ENCODE data around the gene RAB20.
A peak's percentile ranks its signal among the peaks of the same experiment; 100 is the strongest.

The RAB20 gene

DNA sequence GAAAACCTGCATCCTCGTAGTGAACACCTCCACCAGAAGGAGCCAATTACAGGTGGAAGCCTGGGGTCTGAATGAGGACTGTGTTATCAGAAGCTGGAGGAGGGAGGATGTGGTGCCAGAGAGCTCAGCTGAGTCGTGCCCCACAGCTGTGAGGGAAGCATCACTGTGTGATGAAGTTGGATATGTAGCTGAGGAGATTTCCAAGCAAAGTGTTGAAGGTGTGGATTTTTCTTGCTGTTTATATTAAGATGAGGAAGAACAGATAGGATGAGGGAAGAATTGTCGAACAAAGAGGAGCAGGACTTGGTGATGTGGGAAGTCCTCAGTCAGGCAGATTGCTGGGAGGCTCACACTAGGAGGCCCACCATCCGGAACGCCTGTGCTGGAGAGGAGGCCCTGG is 4.4 kb downstream of the RAB20 start:
- Histone ChIP-seq H3K27ac (replicated peaks; ENCODE audit: low read length) (no peak overlapping the region), H2AFZ (ENCODE audit: low read length) (no peak overlapping the region), H3K14ac (ENCODE audit: low read length) (no peak overlapping the region), H3K4ac (ENCODE audit: low read length) (no peak overlapping the region), H2AK5ac (ENCODE audit: low read depth, low read length) (no peak overlapping the region), H2BK5ac (ENCODE audit: low read length) (no peak overlapping the region), H3K36me3 (replicated peaks in 1 of 2; ENCODE audit: control insufficient read depth in 2 of 2, insufficient read depth in 2 of 2, low read length in 2 of 2) (no peaks in the 10 kb centered on the region), H3K23ac (ENCODE audit: low read depth, low read length, poor library complexity) (no peak overlapping the region), H4K8ac (ENCODE audit: low read depth, low read length) (no peak overlapping the region), H3K4me3 (ENCODE audit: low read length in 2 of 2) (no peak overlapping the region), H2BK120ac (ENCODE audit: low read depth, low read length) (no peak overlapping the region), H2BK15ac (ENCODE audit: low read length) (no peak overlapping the region), H3K18ac (ENCODE audit: low read length) (no peak overlapping the region), H2BK12ac (ENCODE audit: low read length) (no peak overlapping the region), H3K9ac (ENCODE audit: low read depth, low read length, poor library complexity) (no peak overlapping the region), H3K27me3 (ENCODE audit: control insufficient read depth in 3 of 3, insufficient read depth in 3 of 3, low read depth in 1 of 3, low read length in 3 of 3) (peaks cover 3 to 38% (median 24%) of the 10 kb centered on the region in 3 experiments), H4K91ac (ENCODE audit: low read depth, low read length, poor library complexity) (no peak overlapping the region), H3K79me1 (ENCODE audit: low read depth, low read length) (no peaks in the 10 kb centered on the region), H3K9me3 (replicated peaks in 1 of 2; ENCODE audit: control insufficient read depth in 2 of 2, insufficient read depth in 1 of 2, low read depth in 1 of 2, low read length in 2 of 2) (no peaks in the 10 kb centered on the region), H3K4me2 (ENCODE audit: insufficient read depth, low read length, poor library complexity, severe bottlenecking) (no peak overlapping the region), H3K4me1 (ENCODE audit: control insufficient read depth in 2 of 2, insufficient read depth in 1 of 2, low read depth in 1 of 2, low read length in 2 of 2) (peaks cover 3 to 6% of the 10 kb centered on the region in 2 donors)
- no peak for DNase-seq (ENCODE audit: low spot score)
- no CpG with 5 or more reads among the region's 5 CpGs for WGBS, 2 donors (ENCODE audit: extremely low coverage in 2 of 2, insufficient read length in 2 of 2, insufficient replicate concordance in 1 of 2)

DNA sequence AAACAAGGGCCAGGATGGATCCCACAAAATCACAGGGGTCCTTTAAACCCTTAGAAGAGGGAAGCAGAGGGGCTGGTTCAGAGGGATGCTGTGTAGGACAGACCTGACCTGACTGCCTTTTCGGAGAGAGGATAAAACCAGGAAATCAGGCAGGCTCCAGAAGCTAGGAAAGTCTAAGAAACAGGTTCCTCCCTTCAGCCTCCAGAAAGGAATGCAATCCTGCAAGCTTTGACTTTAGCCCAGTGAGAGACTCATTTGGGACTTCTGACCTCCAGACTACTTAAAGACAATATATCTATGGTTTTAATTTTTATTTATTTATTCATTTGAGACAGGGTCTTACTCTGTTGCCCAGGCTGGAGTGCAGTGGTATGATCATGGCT is 5.3 kb downstream of the RAB20 start:
- Histone ChIP-seq H3K4me1 (ENCODE audit: control insufficient read depth in 2 of 2, insufficient read depth in 1 of 2, low read depth in 1 of 2, low read length in 2 of 2) (peaks cover 3 to 5% of the 10 kb centered on the region in 2 donors), H3K36me3 (replicated peaks in 1 of 2; ENCODE audit: control insufficient read depth in 2 of 2, insufficient read depth in 2 of 2, low read length in 2 of 2) (no peaks in the 10 kb centered on the region), H2BK5ac (ENCODE audit: low read length) (no peak overlapping the region), H2AFZ (ENCODE audit: low read length) (no peak overlapping the region), H3K14ac (ENCODE audit: low read length) (no peak overlapping the region), H3K4me2 (ENCODE audit: insufficient read depth, low read length, poor library complexity, severe bottlenecking) (no peak overlapping the region), H3K79me1 (ENCODE audit: low read depth, low read length) (no peaks in the 10 kb centered on the region), H3K4ac (ENCODE audit: low read length) (no peak overlapping the region), H2BK15ac (ENCODE audit: low read length) (no peak overlapping the region), H4K8ac (ENCODE audit: low read depth, low read length) (no peak overlapping the region), H3K18ac (ENCODE audit: low read length) (no peak overlapping the region), H3K4me3 (ENCODE audit: low read length in 2 of 2) (no peak overlapping the region), H2BK120ac (ENCODE audit: low read depth, low read length) (no peak overlapping the region), H2AK5ac (ENCODE audit: low read depth, low read length) (no peak overlapping the region), H3K9ac (ENCODE audit: low read depth, low read length, poor library complexity) (no peak overlapping the region), H2BK12ac (ENCODE audit: low read length) (no peak overlapping the region), H4K91ac (ENCODE audit: low read depth, low read length, poor library complexity) (no peak overlapping the region), H3K27me3 (ENCODE audit: control insufficient read depth in 3 of 3, insufficient read depth in 3 of 3, low read depth in 1 of 3, low read length in 3 of 3) (peaks cover 3 to 32% (median 17%) of the 10 kb centered on the region in 3 experiments), H3K23ac (ENCODE audit: low read depth, low read length, poor library complexity) (no peak overlapping the region), H3K9me3 (replicated peaks in 1 of 2; ENCODE audit: control insufficient read depth in 2 of 2, insufficient read depth in 1 of 2, low read depth in 1 of 2, low read length in 2 of 2) (no peaks in the 10 kb centered on the region), H3K27ac (replicated peaks; ENCODE audit: low read length) (no peak overlapping the region)
- no CpG with 5 or more reads among the region's 1 CpG for WGBS, 2 donors (ENCODE audit: extremely low coverage in 2 of 2, insufficient read length in 2 of 2, insufficient replicate concordance in 1 of 2)
- DNase-seq (ENCODE audit: low spot score) = no peak

DNA sequence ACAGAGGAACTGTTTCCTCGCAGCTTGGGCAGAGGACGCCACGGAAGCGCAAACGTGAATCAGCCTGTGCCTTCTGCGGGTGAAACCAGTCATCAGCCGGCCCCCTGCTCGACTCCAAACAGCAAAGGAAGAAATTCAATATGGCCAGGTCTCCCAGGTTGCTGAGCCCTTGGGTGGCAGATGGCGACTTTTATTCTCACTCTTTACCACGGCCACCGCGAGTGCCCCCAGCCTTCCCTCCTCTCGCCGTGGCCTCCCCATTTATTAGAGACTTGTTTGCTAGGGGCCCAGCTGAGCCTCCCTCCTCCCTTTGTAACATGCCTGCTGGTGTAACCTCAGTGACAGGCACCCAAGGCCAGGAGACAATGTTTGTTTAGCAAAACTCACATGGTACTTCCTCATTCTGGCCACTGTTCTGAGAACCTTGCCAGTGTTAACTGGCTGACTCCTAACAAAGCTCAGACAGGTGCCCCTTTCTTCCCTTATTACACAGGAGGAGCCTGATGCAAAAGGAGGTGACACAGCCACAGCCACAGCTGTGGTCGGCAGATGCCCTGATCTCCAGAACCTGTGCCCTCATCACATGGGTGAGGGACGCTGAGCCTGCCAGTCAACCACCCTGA is 5.8 kb downstream of the RAB20 start:
- Histone ChIP-seq H3K23ac (ENCODE audit: low read depth, low read length, poor library complexity) (no peak overlapping the region), H3K9me3 (replicated peaks in 1 of 2; ENCODE audit: control insufficient read depth in 2 of 2, insufficient read depth in 1 of 2, low read depth in 1 of 2, low read length in 2 of 2) (no peaks in the 10 kb centered on the region), H3K27ac (replicated peaks; ENCODE audit: low read length) (no peak overlapping the region), H3K4ac (ENCODE audit: low read length) (no peak overlapping the region), H3K14ac (ENCODE audit: low read length) (peak overlapping the region; percentile 14), H4K91ac (ENCODE audit: low read depth, low read length, poor library complexity) (no peak overlapping the region), H3K36me3 (replicated peaks in 1 of 2; ENCODE audit: control insufficient read depth in 2 of 2, insufficient read depth in 2 of 2, low read length in 2 of 2) (no peaks in the 10 kb centered on the region), H2BK5ac (ENCODE audit: low read length) (peak overlapping the region; percentile 8), H3K79me1 (ENCODE audit: low read depth, low read length) (no peaks in the 10 kb centered on the region), H4K8ac (ENCODE audit: low read depth, low read length) (no peak overlapping the region), H2BK12ac (ENCODE audit: low read length) (no peak overlapping the region), H3K27me3 (ENCODE audit: control insufficient read depth in 3 of 3, insufficient read depth in 3 of 3, low read depth in 1 of 3, low read length in 3 of 3) (peaks cover under 1 to 27% (median 12%) of the 10 kb centered on the region in 3 experiments), H3K4me3 (ENCODE audit: low read length in 2 of 2) (no peak overlapping the region), H2BK15ac (ENCODE audit: low read length) (peak overlapping the region; percentile 16), H2AFZ (ENCODE audit: low read length) (no peak overlapping the region), H3K9ac (ENCODE audit: low read depth, low read length, poor library complexity) (no peak overlapping the region), H3K4me2 (ENCODE audit: insufficient read depth, low read length, poor library complexity, severe bottlenecking) (no peak overlapping the region), H3K4me1 (ENCODE audit: control insufficient read depth in 2 of 2, insufficient read depth in 1 of 2, low read depth in 1 of 2, low read length in 2 of 2) (peaks cover 0 to 3% of the 10 kb centered on the region in 2 donors), H2AK5ac (ENCODE audit: low read depth, low read length) (peak overlapping the region; percentile 76), H3K18ac (ENCODE audit: low read length) (peak overlapping the region; percentile 11), H2BK120ac (ENCODE audit: low read depth, low read length) (no peak overlapping the region)
- DNase-seq (ENCODE audit: low spot score) = no peak
- no CpG with 5 or more reads among the region's 16 CpGs for WGBS, 2 donors (ENCODE audit: extremely low coverage in 2 of 2, insufficient read length in 2 of 2, insufficient replicate concordance in 1 of 2)

DNA sequence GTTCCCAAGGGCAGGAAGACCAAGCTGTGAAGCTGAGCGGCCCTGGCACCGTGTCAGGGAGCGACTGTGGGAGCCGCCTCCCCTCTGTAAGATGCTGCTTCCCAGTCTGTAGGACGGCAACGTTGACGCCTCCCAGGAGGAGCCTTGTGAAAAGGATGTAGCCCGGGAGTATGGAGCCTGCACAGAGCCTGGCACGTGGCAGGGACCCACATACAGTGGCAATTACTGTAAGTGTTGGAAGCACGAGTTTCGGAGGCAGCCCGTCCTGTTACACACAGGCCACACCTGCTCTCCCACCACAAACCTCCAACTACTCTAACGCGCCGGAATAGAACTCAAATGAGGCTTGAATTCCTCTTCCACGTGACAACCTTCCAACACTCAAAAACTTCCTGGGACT is 6.6 kb downstream of the RAB20 start:
- no peak overlapping the region for H2BK12ac ChIP-seq (ENCODE audit: low read length)

More for the DNA sequence above, 6.6 kb downstream of the RAB20 start:
- H3K9ac ChIP-seq (ENCODE audit: low read depth, low read length, poor library complexity) = no peak overlapping the region
- no peak overlapping the region for H3K4ac ChIP-seq (ENCODE audit: low read length)
- H3K14ac ChIP-seq (ENCODE audit: low read length) = no peak overlapping the region
- DNase-seq (ENCODE audit: low spot score) = no peak
- H2BK120ac ChIP-seq (ENCODE audit: low read depth, low read length) = no peak overlapping the region
- H3K23ac ChIP-seq (ENCODE audit: low read depth, low read length, poor library complexity) = no peak overlapping the region
- no peaks in the 10 kb centered on the region for H3K79me1 ChIP-seq (ENCODE audit: low read depth, low read length)
- no peaks in the 10 kb centered on the region for H3K9me3 ChIP-seq (replicated peaks in 1 of 2; ENCODE audit: control insufficient read depth in 2 of 2, insufficient read depth in 1 of 2, low read depth in 1 of 2, low read length in 2 of 2)
- H3K18ac ChIP-seq (ENCODE audit: low read length) = no peak overlapping the region
- WGBS, 2 donors (ENCODE audit: extremely low coverage in 2 of 2, insufficient read length in 2 of 2, insufficient replicate concordance in 1 of 2) = no CpG with 5 or more reads among the region's 16 CpGs
- H2AFZ ChIP-seq (ENCODE audit: low read length) = no peak overlapping the region
- H3K27me3 ChIP-seq (ENCODE audit: control insufficient read depth in 3 of 3, insufficient read depth in 3 of 3, low read depth in 1 of 3, low read length in 3 of 3) = peaks cover 0 to 20% (median 7%) of the 10 kb centered on the region in 3 experiments
- no peak overlapping the region for H3K4me2 ChIP-seq (ENCODE audit: insufficient read depth, low read length, poor library complexity, severe bottlenecking)
- H2BK5ac ChIP-seq (ENCODE audit: low read length) = no peak overlapping the region
- H3K4me3 ChIP-seq (ENCODE audit: low read length in 2 of 2) = no peak overlapping the region
- no peak overlapping the region for H2AK5ac ChIP-seq (ENCODE audit: low read depth, low read length)
- no peaks in the 10 kb centered on the region for H3K36me3 ChIP-seq (replicated peaks in 1 of 2; ENCODE audit: control insufficient read depth in 2 of 2, insufficient read depth in 2 of 2, low read length in 2 of 2)
- peaks cover 0 to 3% of the 10 kb centered on the region in 2 donors for H3K4me1 ChIP-seq (ENCODE audit: control insufficient read depth in 2 of 2, insufficient read depth in 1 of 2, low read depth in 1 of 2, low read length in 2 of 2)
- H4K91ac ChIP-seq (ENCODE audit: low read depth, low read length, poor library complexity) = no peak overlapping the region
- no peak overlapping the region for H3K27ac ChIP-seq (replicated peaks; ENCODE audit: low read length)
- H2BK15ac ChIP-seq (ENCODE audit: low read length) = no peak overlapping the region
- H4K8ac ChIP-seq (ENCODE audit: low read depth, low read length) = no peak overlapping the region
